Astrocyte (in vitro differentiated cells and primary cell): ENCODE results near the gene PIGU. TPM values are rescaled to one million over a fixed set of nuclear protein-coding genes. Genes with fewer than 3 reads are reported as not detected.
"Not testable (repeated sequence)": the region's sequence is repeated elsewhere in the genome, so short reads cannot be mapped to it uniquely, and the experiment has no call there.

ENCODE experiments used
- DNase-seq: peaks from one replicate; pipeline ENCODE4 v3.0.0-alpha.2; 2010; ENCODE audit warnings: low read depth
- FAIRE-seq: peaks from 2 replicates; lab custom pipeline; 2011; peaks lifted over from hg19 to GRCh38; lab: Jason Lieb, UNC
- H2AFZ ChIP-seq: 2 replicates; pipeline ENCODE4 v1.6.0; 2012; ENCODE audit warnings: low read depth, low read length, inconsistent platforms
- H3K27ac ChIP-seq: 2 replicates; pipeline ENCODE4 v1.5.1; 2011; ENCODE audit warnings: low read depth, low read length, inconsistent platforms
- H3K27me3 ChIP-seq: 2 replicates; pipeline ENCODE4 v1.6.0; 2011; ENCODE audit warnings: low read length, inconsistent platforms; ENCODE audit not compliant: insufficient read depth
- H3K36me3 ChIP-seq: 2 replicates; pipeline ENCODE4 v1.5.1; 2011; ENCODE audit warnings: low read length, inconsistent platforms; ENCODE audit not compliant: insufficient read depth
- H3K4me1 ChIP-seq: 2 replicates; pipeline ENCODE4 v1.5.1; 2011; ENCODE audit warnings: low read length, inconsistent platforms; ENCODE audit not compliant: insufficient read depth
- H3K4me2 ChIP-seq: 2 replicates; pipeline ENCODE4 v1.6.0; 2012; ENCODE audit warnings: low read length, inconsistent platforms
- H3K4me3 ChIP-seq: 2 replicates; pipeline ENCODE4 v1.5.1; 2011; ENCODE audit warnings: low read depth, mild to moderate bottlenecking, low read length, inconsistent platforms; ENCODE audit not compliant: insufficient read depth
- H3K79me2 ChIP-seq: 2 replicates; pipeline ENCODE4 v1.6.0; 2012; ENCODE audit warnings: mild to moderate bottlenecking, low read length, inconsistent platforms; ENCODE audit not compliant: insufficient read depth
- H3K9ac ChIP-seq: 2 replicates; pipeline ENCODE4 v1.6.0; 2012; ENCODE audit warnings: mild to moderate bottlenecking, low read length, inconsistent platforms
- H3K9me3 ChIP-seq: 2 replicates; pipeline ENCODE4 v1.5.1; 2012; ENCODE audit warnings: low read depth, mild to moderate bottlenecking, low read length, inconsistent platforms; ENCODE audit not compliant: insufficient read depth
- H4K20me1 ChIP-seq: 2 replicates; pipeline ENCODE4 v1.6.0; 2012; ENCODE audit warnings: low read length, inconsistent platforms; ENCODE audit not compliant: insufficient read depth
- H3K27ac Mint-ChIP-seq: one replicate; pipeline ENCODE4 v1.8.0; 2021; ENCODE audit warnings: mild to moderate bottlenecking, mixed read lengths; ENCODE audit not compliant: unreplicated experiment
- H3K27me3 Mint-ChIP-seq: one replicate; pipeline ENCODE4 v1.8.0; 2021; ENCODE audit warnings: low read depth, mixed read lengths; ENCODE audit not compliant: unreplicated experiment
- H3K36me3 Mint-ChIP-seq: one replicate; pipeline ENCODE4 v1.8.0; 2021; ENCODE audit warnings: low read depth, mixed read lengths; ENCODE audit not compliant: unreplicated experiment
- H3K4me1 Mint-ChIP-seq: one replicate; pipeline ENCODE4 v1.8.0; 2021; ENCODE audit warnings: low read depth, mixed read lengths; ENCODE audit not compliant: unreplicated experiment
- H3K4me3 Mint-ChIP-seq: one replicate; pipeline ENCODE4 v1.8.0; 2021; ENCODE audit warnings: mild to moderate bottlenecking, moderate library complexity, mixed read lengths; ENCODE audit not compliant: unreplicated experiment
- H3K9me3 Mint-ChIP-seq: one replicate; pipeline ENCODE4 v1.8.0; 2021; ENCODE audit warnings: mild to moderate bottlenecking, mixed read lengths; ENCODE audit not compliant: unreplicated experiment
- CTCF ChIP-seq: IDR thresholded peaks from 2 replicates; pipeline ENCODE4 v1.5.1; 2011; ENCODE audit warnings: low read depth, mild to moderate bottlenecking, inconsistent platforms, low read length, moderate library complexity; ENCODE audit not compliant: insufficient read depth
- EZH2 ChIP-seq: IDR thresholded peaks from 2 replicates; pipeline ENCODE4 v1.6.1; 2012; ENCODE audit warnings: mild to moderate bottlenecking, low read length, inconsistent platforms; ENCODE audit not compliant: insufficient read depth
- total RNA-seq: library from RNA; stranded (reverse); gene quantifications from 2 replicates; pipeline ENCODE4 v1.2.1, GENCODE V29; 2021

PIGU gene
- total RNA-seq, 1 donor from 2014 or later = 16.7 TPM

DNA sequence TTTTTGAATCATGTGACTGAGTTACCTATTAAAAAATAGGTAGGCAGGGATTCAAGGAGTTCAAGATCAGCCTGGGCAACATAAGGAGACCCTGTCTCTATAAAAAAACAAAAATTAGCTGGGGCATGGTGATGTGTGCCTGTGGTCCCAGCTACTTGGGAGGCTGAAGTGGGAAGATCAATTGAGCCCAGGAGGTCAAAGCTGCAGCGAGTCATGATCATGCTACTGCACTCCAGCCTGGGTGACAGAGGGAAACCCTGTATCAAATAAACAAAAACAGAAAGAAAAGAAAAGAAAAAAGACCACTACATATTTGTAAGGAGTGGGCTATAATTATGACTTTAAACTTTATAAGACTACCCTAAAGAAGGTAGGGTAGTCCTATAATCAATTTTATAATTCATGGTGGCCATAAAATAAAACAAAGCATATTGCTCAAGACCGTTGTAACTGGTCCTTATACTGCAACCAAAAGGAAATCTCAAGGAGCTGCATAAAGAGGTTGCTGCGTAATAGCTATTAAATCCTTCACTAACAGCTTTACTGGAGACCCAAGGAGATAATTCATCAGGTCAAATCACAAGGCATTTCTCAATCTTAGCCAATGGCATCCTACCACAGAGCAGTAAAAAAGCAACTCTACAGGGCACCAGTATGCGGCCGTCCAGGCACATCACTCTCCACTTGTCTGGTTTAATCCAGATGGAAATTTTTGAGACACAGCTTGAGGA is 13.5 kb downstream of the PIGU start:
- Histone ChIP-seq H3K4me1 (peaks cover 8% of the 10 kb centered on the region), H3K4me3 (no peak overlapping the region), H3K4me2 (no peak overlapping the region), H3K79me2 (no peaks in the 10 kb centered on the region), H4K20me1 (peaks cover 33% of the 10 kb centered on the region), H3K27me3 (no peaks in the 10 kb centered on the region), H2AFZ (no peak overlapping the region), H3K36me3 (no peaks in the 10 kb centered on the region), H3K9me3 (no peaks in the 10 kb centered on the region), H3K9ac (no peak overlapping the region), H3K27ac (no peak overlapping the region)
- DNase-seq (no peak), FAIRE-seq (no peak)
- H3K9me3 Mint-ChIP-seq = peaks cover 3% of the 10 kb centered on the region
- TF ChIP-seq CTCF (no peak), EZH2 (no peak)
- H3K36me3 Mint-ChIP-seq = no peaks in the 10 kb centered on the region
- H3K4me1 Mint-ChIP-seq = peaks cover 10% of the 10 kb centered on the region
- H3K27ac Mint-ChIP-seq = no peak overlapping the region
- H3K27me3 Mint-ChIP-seq = no peaks in the 10 kb centered on the region
- H3K4me3 Mint-ChIP-seq = no peak overlapping the region

DNA sequence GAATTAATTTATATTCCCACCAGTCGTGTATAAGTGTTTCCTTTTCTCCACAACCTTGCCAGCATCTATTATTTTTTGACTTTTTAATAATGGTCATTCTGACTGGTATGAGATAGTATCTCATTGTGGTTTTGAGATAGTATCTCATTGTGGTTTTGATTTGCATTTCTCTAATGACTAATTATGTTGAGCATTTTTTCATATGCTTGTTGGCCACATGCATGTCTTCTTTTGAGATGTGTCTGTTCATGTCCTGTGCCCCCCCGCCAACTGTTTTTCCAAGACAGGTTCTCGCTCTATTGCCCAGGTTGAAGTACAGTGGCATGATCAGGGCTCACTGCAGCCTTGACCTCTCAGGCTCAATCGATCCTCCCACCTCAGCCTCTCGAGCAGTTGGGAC is 15.1 kb downstream of the PIGU start:
- not testable (repeated sequence) for H3K4me2 ChIP-seq, H3K79me2 ChIP-seq, H3K9ac ChIP-seq, H3K4me3 ChIP-seq, H3K27me3 ChIP-seq, H3K36me3 Mint-ChIP-seq, H3K9me3 ChIP-seq, H3K27ac Mint-ChIP-seq, FAIRE-seq, H3K4me1 ChIP-seq, H3K27ac ChIP-seq, H2AFZ ChIP-seq, H3K9me3 Mint-ChIP-seq, H3K36me3 ChIP-seq, H3K4me3 Mint-ChIP-seq, H3K27me3 Mint-ChIP-seq
- peaks cover 10% of the 10 kb centered on the region for H3K4me1 Mint-ChIP-seq
- peaks cover 28% of the 10 kb centered on the region for H4K20me1 ChIP-seq
- DNase-seq = peak; percentile 32

- not testable (repeated sequence) for H3K27ac ChIP-seq, H3K9ac ChIP-seq, H3K9me3 Mint-ChIP-seq, H3K9me3 ChIP-seq, H3K36me3 ChIP-seq, H3K4me1 ChIP-seq, H3K79me2 ChIP-seq, H3K4me3 Mint-ChIP-seq, DNase-seq, H3K36me3 Mint-ChIP-seq, FAIRE-seq, H3K27me3 ChIP-seq, H2AFZ ChIP-seq, H3K27ac Mint-ChIP-seq, H3K27me3 Mint-ChIP-seq, H3K4me3 ChIP-seq, H3K4me2 ChIP-seq
- peaks cover 10% of the 10 kb centered on the region for H3K4me1 Mint-ChIP-seq
- H4K20me1 ChIP-seq = peaks cover 19% of the 10 kb centered on the region
These were observed 18.2 kb downstream of the PIGU start for GRCh38 chr20:34658654-34659053.
